ENCODE data around the gene WNT9B. TPM values are rescaled to one million over a fixed set of nuclear protein-coding genes. Genes with fewer than 3 reads are reported as not detected.
A peak's percentile ranks its signal among the peaks of the same experiment; 100 is the strongest.

WNT9B gene
- total and polyA plus RNA-seq, 2 of the 13 experiments (the other 11 are each of a cell fraction or from before 2014, with no cell fraction given), result not detected

GRCh38 chr17:46863383-46864121 is 12.2 kb downstream of the WNT9B start:
- Histone ChIP-seq H4K20me1 (ENCODE audit: insufficient read depth, low read length) (no peaks in the 10 kb centered on the region), H3K4me1 (ENCODE audit: insufficient read depth, low read length) (peaks cover 40% of the 10 kb centered on the region), H3K27me3 (ENCODE audit: control insufficient read depth in 1 of 2, insufficient read depth in 2 of 2, low read length in 2 of 2) (peaks cover 10 to 32% of the 10 kb centered on the region in 2 experiments; a peak in 3 of 5 replicates), H3K4me3 (replicated peaks in 1 of 3; ENCODE audit: insufficient read depth in 1 of 3, low read depth in 2 of 3, low read length in 3 of 3) (no peak overlapping the region), H3K4me2 (ENCODE audit: low read depth, low read length) (no peak overlapping the region), H2AFZ (ENCODE audit: low read length) (no peak overlapping the region), H3K9ac (ENCODE audit: insufficient read depth, low read depth, low read length) (no peak overlapping the region), H3K36me3 (replicated peaks in 1 of 2; ENCODE audit: control insufficient read depth in 1 of 2, insufficient read depth in 2 of 2, low read length in 2 of 2) (no peaks in the 10 kb centered on the region), H3K79me2 (ENCODE audit: insufficient read depth, low read length) (no peaks in the 10 kb centered on the region), H3K9me3 (ENCODE audit: low read length) (no peaks in the 10 kb centered on the region), H3K27ac (ENCODE audit: extremely low read length, insufficient read depth, low read length) (no peak overlapping the region)
- TF ChIP-seq SETDB1 (CRISPR knock-in tag; IDR thresholded peaks at IDR 0.05; ENCODE audit: borderline replicate concordance) (no peak), ZFP36 (IDR thresholded peaks at IDR 0.05; ENCODE audit: borderline replicate concordance, low read depth, low read length, partially characterized antibody) (peak; percentile 30)
- no peak for FAIRE-seq
- CTCF ChIA-PET (ENCODE audit: low intra/inter-chr PET ratio, low total read pairs), result no interaction called here
- ATAC-seq, result no peak
- in situ Hi-C loops (cut with HindIII; ENCODE audit: extremely low pct_ligation_motif_present, low pct_unique_long_range_greater_than_20kb) (no loop called here), intact Hi-C loops (cut with micrococcal nuclease; ENCODE audit: unreplicated experiment) (no loop called here)
- DNase-seq (ENCODE audit: low spot score), result no peak
- POLR2A ChIA-PET, result no interaction called here
- BruUV-seq (replicated peaks), result no TSS peak
- 29% methylated on average over 5 of the region's 8 CpGs for WGBS (ENCODE audit: low lambda C conversion rate)

- Histone ChIP-seq H4K20me1 (ENCODE audit: insufficient read depth, low read length) (no peaks in the 10 kb centered on the region), H3K79me2 (ENCODE audit: insufficient read depth, low read length) (no peaks in the 10 kb centered on the region), H3K9me3 (ENCODE audit: low read length) (no peaks in the 10 kb centered on the region), H3K27ac (ENCODE audit: extremely low read length, insufficient read depth, low read length) (no peak overlapping the region), H3K9ac (ENCODE audit: insufficient read depth, low read depth, low read length) (no peak overlapping the region), H2AFZ (ENCODE audit: low read length) (no peak overlapping the region), H3K4me2 (ENCODE audit: low read depth, low read length) (no peak overlapping the region), H3K36me3 (replicated peaks in 1 of 2; ENCODE audit: control insufficient read depth in 1 of 2, insufficient read depth in 2 of 2, low read length in 2 of 2) (no peaks in the 10 kb centered on the region), H3K4me1 (ENCODE audit: insufficient read depth, low read length) (peaks cover 55% of the 10 kb centered on the region), H3K27me3 (ENCODE audit: control insufficient read depth in 1 of 2, insufficient read depth in 2 of 2, low read length in 2 of 2) (peaks cover 10 to 29% of the 10 kb centered on the region in 2 experiments; a peak in 3 of 5 replicates), H3K4me3 (replicated peaks in 1 of 3; ENCODE audit: insufficient read depth in 1 of 3, low read depth in 2 of 3, low read length in 3 of 3) (no peak overlapping the region)
- ChIA-PET POLR2A (no interaction called here), CTCF (ENCODE audit: low intra/inter-chr PET ratio, low total read pairs) (no interaction called here)
- FAIRE-seq, result no peak
- in situ Hi-C loops (cut with HindIII; ENCODE audit: extremely low pct_ligation_motif_present, low pct_unique_long_range_greater_than_20kb), result no loop called here
- no peak for DNase-seq (ENCODE audit: low spot score)
- no TSS peak for BruUV-seq (replicated peaks)
- WGBS (ENCODE audit: low lambda C conversion rate), result 36% methylated on average over 8 of the region's 8 CpGs
- TF ChIP-seq, protein P1, sequence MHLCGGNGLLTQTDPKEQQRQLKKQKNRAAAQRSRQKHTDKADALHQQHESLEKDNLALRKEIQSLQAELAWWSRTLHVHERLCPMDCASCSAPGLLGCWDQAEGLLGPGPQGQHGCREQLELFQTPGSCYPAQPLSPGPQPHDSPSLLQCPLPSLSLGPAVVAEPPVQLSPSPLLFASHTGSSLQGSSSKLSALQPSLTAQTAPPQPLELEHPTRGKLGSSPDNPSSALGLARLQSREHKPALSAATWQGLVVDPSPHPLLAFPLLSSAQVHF (CRISPR knock-in tag; IDR thresholded peaks at IDR 0.05), result no peak
- ATAC-seq, result no peak
- intact Hi-C loops (cut with micrococcal nuclease; ENCODE audit: unreplicated experiment), result no loop called here
Measured at GRCh38 chr17:46865100-46865499, 13.7 kb downstream of the WNT9B start.
